ENCODE data around the gene SH3BP2. TPM values are rescaled to one million over a fixed set of nuclear protein-coding genes. Genes with fewer than 3 reads are reported as not detected.
A peak's percentile ranks its signal among the peaks of the same experiment; 100 is the strongest.

The SH3BP2 gene
- total and polyA plus RNA-seq, 10 of the 15 experiments (the other 5 are each of a cell fraction or from before 2014, with no cell fraction given): 1.1 to 61.8 (median 23.9) TPM

- H3K4me3 ChIP-seq: peak overlapping the region; percentile 60
- H4K20me1 ChIP-seq (ENCODE audit: control insufficient read depth, insufficient read depth): peaks cover 6% of the 10 kb centered on the region; the same call in 1 of the 2 replicates
- ChIA-PET POLR2A (interaction anchor here (0.6 to 0.8 kb wide), 2 partner anchors 40 to 252 kb away, joined by 3 to 4 read pairs; no protein-coding TSS in a partner anchor), SMC1A (ENCODE audit: uncharacterized antibody, unreplicated experiment) (interaction anchor here (1.0 to 1.7 kb wide), 8 partner anchors 33 to 73 kb away, joined by 3 to 5 read pairs (median 4); no protein-coding TSS in a partner anchor), RAD21 (ENCODE audit: unreplicated experiment) (interaction anchor here (0.8 to 1.4 kb wide), 3 partner anchors 17 to 117 kb away, joined by 3 to 4 read pairs (median 4); no protein-coding TSS in a partner anchor), CTCF (interaction anchor here (1.1 to 1.3 kb wide), 4 partner anchors 31 to 140 kb away, joined by 3 to 6 read pairs (median 3); no protein-coding TSS in a partner anchor)
- peaks cover 35% of the 10 kb centered on the region for H3K4me1 ChIP-seq (ENCODE audit: control insufficient read depth, insufficient read depth, low read length)
- WGBS (ENCODE audit: insufficient coverage, insufficient replicate concordance, low lambda C conversion rate, missing lambda C conversion rate): 20% methylated on average over 44 of the region's 54 CpGs
- peak overlapping the region; percentile 80 for H3K4me2 ChIP-seq (ENCODE audit: control insufficient read depth, insufficient read depth)
- TF ChIP-seq NKRF (conservative IDR thresholded peaks at IDR 0.05) (0 out of 2 replicates have a peak, but pooled peaks have one; percentile 39), EGR1 (IDR thresholded peaks at IDR 0.05; ENCODE audit: borderline replicate concordance in 1 of 2, low read depth in 2 of 2, low read length in 2 of 2) (peak in 1 of 2 experiments; percentile 37; a peak in 1 of 3 replicates), E2F4 (IDR thresholded peaks at IDR 0.05; ENCODE audit: low read depth, low read length) (no peak), JUNB (IDR thresholded peaks at IDR 0.05) (no peak), LARP7 (IDR thresholded peaks at IDR 0.05) (peak; percentile 42; the same call in 1 of the 2 replicates), DPF2 (IDR thresholded peaks at IDR 0.05) (peak; percentile 29; the same call in 1 of the 2 replicates), BHLHE40 (IDR thresholded peaks at IDR 0.05; ENCODE audit: borderline replicate concordance in 1 of 2, low read depth in 2 of 2, low read length in 1 of 2) (no peak), GATAD2B (conservative IDR thresholded peaks at IDR 0.05; ENCODE audit: low read depth) (peak; percentile 27; the same call in 1 of the 2 replicates), YY1 (IDR thresholded peaks at IDR 0.05; ENCODE audit: low read depth, low read length) (0 out of 2 replicates have a peak, but pooled peaks have one; percentile 1)
- H3K9ac ChIP-seq (ENCODE audit: control insufficient read depth, insufficient read depth, low read length): peak overlapping the region; percentile 58; the same call in 1 of the 2 replicates
- in situ Hi-C loops (cut with MboI) (no loop called here), intact Hi-C loops (cut with micrococcal nuclease; ENCODE audit: unreplicated experiment) (no loop called here)
- DNase-seq (ENCODE audit: low read depth, low spot score) (no peak), FAIRE-seq (no peak), ATAC-seq (peak; percentile 9)
- BruUV-seq (replicated peaks): no TSS peak
- H3K9me3 ChIP-seq (replicated peaks; ENCODE audit: control insufficient read depth, insufficient read depth, low read length): no peaks in the 10 kb centered on the region
- peaks cover 47% of the 10 kb centered on the region for H3K79me2 ChIP-seq (ENCODE audit: control insufficient read depth, insufficient read depth, low read length)
- peaks cover 0 to 21% of the 10 kb centered on the region in 2 experiments; a peak in 3 of 4 replicates for H3K36me3 ChIP-seq (ENCODE audit: control insufficient read depth in 2 of 2, insufficient read depth in 2 of 2, low read length in 1 of 2)
- peak overlapping the region; percentile 18; the same call in 1 of the 2 replicates for H2AFZ ChIP-seq (ENCODE audit: control insufficient read depth, low read depth, low read length)
- H3K27me3 ChIP-seq (replicated peaks in 1 of 2; ENCODE audit: control insufficient read depth in 2 of 2, insufficient read depth in 2 of 2, low read length in 1 of 2): no peaks in the 10 kb centered on the region
- peak overlapping the region; percentile 37; the same call in 1 of the 2 replicates for H3K27ac ChIP-seq (ENCODE audit: control insufficient read depth, insufficient read depth)
These were observed 25.6 kb downstream of the SH3BP2 start for GRCh38 chr4:2818351-2818939.
